Colonic mucosa (tissue), 4 donors: ENCODE data around the gene ENKD1. TPM values are rescaled to one million over a fixed set of nuclear protein-coding genes. Genes with fewer than 3 reads are reported as not detected.

Source experiments
- DNase-seq: peaks from one replicate; pipeline ENCODE4 v3.0.0-alpha.2; 2020
- H3K27ac ChIP-seq: fragments of 200-600 bp; one replicate; pipeline ENCODE4 v1.8.0; 2021
- H3K27me3 ChIP-seq: fragments of 200-600 bp; one replicate; pipeline ENCODE4 v1.8.0; 2021
- H3K36me3 ChIP-seq: fragments of 200-600 bp; one replicate; pipeline ENCODE4 v1.8.0; 2021
- H3K4me1 ChIP-seq: fragments of 200-600 bp; one replicate; pipeline ENCODE4 v1.8.0; 2021; ENCODE audit warnings: mild to moderate bottlenecking
- H3K4me3 ChIP-seq: fragments of 200-600 bp; one replicate; pipeline ENCODE4 v1.8.0; 2021
- H3K9ac ChIP-seq, 2 donors: one replicate each; pipeline ENCODE4 v1.7.0; 2013; ENCODE audit warnings: control low read depth in 2 of 2, low read depth in 2 of 2, low read length in 2 of 2
- H3K9me3 ChIP-seq: fragments of 200-600 bp; one replicate; pipeline ENCODE4 v1.8.0; 2021
- intact Hi-C: fragments of 100-400 bp; cut with DNase I; formaldehyde crosslinking; loops from one replicate; pipeline ENCODE4 v1.14.1; 2022
- total RNA-seq, 2 donors: library from RNA; stranded (reverse); fragmentation: NEBNext Ultra II Directional in 1 of 2; extraction: Animal tissue kit (Norgen Biotek cat#: 25700) in 1 of 2; gene quantifications; one replicate each; pipeline ENCODE4 v1.2.1, GENCODE V29; 2021
- TF ChIP-seq, protein P1 (sequence below): fragments of 200-600 bp; IDR thresholded peaks from one replicate; pipeline ENCODE4 v1.8.0; 2022; ENCODE audit warnings: antibody characterized with exemption, mild to moderate bottlenecking
- donor health status: healthy.
- donor health status: DM: no; HTN: no; CAD: no.
- donor health status: DM: no; HTN: no; CAD: no.

ENKD1 gene
- total RNA-seq, 2 donors from 2014 or later, result 9.1 to 13.0 TPM

DNA sequence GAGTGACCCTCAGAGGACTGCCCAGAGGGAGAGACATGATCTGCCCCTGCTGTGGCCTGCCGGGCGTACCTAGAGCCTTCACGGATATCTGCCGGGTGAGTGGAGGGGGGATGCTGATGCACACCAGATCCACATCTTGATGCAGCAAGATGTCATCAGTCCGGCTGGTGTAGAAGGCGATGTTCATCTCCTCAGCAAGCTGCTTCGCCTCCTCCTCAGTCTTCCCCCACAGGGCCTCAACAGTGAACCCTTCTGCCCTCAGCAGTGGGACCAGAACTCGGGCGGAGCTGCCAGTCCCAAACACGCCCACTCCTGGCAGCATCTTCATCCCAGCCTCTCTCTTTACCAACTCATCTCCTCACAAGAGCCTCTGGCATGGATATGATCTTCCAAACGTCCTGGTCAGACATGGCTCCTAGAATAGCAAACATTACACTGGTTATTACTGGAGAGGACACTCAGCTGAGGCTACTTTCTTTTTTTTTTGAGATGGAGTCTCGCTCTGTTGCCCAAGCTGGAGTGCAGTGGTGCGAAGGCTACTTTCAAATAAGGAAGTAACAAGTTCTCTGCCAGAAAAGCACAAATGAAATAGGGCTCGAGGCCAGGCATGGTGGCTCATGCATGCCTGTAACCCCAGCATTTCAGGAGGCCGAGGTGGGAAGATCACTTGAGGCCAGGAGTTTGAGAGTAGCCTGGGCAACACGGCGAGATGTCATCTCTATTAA, 19.0 kb upstream of the ENKD1 start:
- Histone ChIP-seq H3K36me3 (no peaks in the 10 kb centered on the region), H3K4me3 (no peak overlapping the region), H3K9me3 (no peaks in the 10 kb centered on the region), H3K27me3 (no peaks in the 10 kb centered on the region), H3K9ac (no peak overlapping the region), H3K4me1 (no peaks in the 10 kb centered on the region), H3K27ac (no peak overlapping the region)
- no peak for DNase-seq
- TF ChIP-seq, protein P1, sequence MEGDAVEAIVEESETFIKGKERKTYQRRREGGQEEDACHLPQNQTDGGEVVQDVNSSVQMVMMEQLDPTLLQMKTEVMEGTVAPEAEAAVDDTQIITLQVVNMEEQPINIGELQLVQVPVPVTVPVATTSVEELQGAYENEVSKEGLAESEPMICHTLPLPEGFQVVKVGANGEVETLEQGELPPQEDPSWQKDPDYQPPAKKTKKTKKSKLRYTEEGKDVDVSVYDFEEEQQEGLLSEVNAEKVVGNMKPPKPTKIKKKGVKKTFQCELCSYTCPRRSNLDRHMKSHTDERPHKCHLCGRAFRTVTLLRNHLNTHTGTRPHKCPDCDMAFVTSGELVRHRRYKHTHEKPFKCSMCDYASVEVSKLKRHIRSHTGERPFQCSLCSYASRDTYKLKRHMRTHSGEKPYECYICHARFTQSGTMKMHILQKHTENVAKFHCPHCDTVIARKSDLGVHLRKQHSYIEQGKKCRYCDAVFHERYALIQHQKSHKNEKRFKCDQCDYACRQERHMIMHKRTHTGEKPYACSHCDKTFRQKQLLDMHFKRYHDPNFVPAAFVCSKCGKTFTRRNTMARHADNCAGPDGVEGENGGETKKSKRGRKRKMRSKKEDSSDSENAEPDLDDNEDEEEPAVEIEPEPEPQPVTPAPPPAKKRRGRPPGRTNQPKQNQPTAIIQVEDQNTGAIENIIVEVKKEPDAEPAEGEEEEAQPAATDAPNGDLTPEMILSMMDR, result no peak
- intact Hi-C loops, result loop anchor here (10.0 kb wide), 1 partner anchor 369 kb away; no protein-coding TSS in a partner anchor

DNA sequence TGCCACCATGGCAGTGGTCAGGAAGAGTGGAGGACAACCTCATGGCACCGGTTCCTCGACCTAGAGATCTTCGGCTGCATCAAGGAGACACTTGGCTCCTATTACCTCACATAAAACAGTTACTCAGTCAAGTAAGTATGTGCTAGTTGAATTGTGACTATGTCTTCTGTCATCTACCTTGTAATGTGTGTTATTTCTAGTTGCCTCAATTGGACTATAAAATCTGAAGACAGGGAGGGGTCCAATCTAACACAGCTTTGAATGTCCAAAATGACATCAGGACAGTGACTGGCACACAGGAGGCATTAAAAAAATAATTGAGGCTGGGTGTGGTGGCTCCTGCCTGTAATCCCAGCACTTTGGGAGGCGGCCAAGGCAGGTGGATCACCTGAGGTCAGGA, 17.2 kb upstream of the ENKD1 start:
- intact Hi-C loops, result loop anchor here (10.0 kb wide), 1 partner anchor 371 kb away; no protein-coding TSS in a partner anchor
- H3K4me1 ChIP-seq, result no peaks in the 10 kb centered on the region
- DNase-seq, result no peak
- no peaks in the 10 kb centered on the region for H3K9me3 ChIP-seq
- H3K9ac ChIP-seq, result no peak overlapping the region
- H3K27ac ChIP-seq, result no peak overlapping the region
- H3K4me3 ChIP-seq, result no peak overlapping the region
- no peaks in the 10 kb centered on the region for H3K27me3 ChIP-seq
- no peaks in the 10 kb centered on the region for H3K36me3 ChIP-seq
- TF ChIP-seq, protein P1, result no peak

DNA sequence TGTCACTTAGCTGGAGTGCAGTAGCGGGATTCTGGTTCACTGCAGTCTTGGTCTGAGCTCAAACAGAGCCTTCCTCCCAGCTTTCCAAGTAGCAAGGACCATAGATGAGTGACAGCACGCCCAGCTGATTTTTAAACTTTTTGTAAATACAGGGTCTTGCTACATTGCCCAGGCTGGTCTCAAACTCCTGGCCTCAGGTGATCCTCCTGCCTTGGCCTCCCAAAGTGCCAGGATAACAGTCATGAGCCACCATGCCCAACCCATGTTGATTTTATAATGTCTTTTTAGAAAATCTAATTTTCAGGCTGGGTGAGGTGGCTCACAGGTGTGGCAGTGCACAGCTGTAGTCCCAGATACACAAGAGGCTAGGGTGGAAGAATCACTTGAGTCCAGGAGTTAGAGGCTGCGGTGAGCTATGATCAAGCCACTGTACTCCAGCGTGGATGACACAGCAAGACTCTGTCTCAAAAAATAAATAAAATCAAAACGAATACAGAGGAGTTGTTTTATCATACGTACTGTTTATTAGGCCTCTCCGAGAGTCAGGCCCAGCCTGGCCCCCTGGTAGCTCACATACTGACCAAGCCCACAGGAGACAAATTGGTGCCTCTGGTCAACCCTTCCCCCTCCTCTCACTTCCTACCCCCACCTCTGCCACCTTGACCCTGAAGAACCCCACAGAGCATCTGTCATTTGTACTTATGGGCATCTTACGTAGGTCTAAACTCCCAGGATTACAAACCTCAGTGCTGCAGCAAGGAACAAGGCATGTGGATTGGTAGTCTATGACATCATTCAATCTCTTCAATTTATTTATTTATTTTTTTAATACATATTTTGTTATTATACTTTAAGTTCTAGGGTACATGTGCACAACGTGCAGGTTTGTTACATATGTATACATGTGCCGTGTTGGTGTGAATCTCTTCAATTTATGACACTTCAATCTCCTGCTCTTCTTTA, 13.7 kb upstream of the ENKD1 start:
- Histone ChIP-seq H3K4me3 (no peak overlapping the region), H3K27me3 (no peaks in the 10 kb centered on the region), H3K27ac (no peak overlapping the region), H3K4me1 (no peaks in the 10 kb centered on the region), H3K9ac (no peak overlapping the region), H3K9me3 (no peaks in the 10 kb centered on the region), H3K36me3 (no peaks in the 10 kb centered on the region)
- no peak for DNase-seq
- intact Hi-C loops, result loop anchor here (5.0 to 10.0 kb wide), 3 partner anchors 37 to 375 kb away; partner anchors contain the start of gene GFOD2
- TF ChIP-seq, protein P1, result no peak

DNA sequence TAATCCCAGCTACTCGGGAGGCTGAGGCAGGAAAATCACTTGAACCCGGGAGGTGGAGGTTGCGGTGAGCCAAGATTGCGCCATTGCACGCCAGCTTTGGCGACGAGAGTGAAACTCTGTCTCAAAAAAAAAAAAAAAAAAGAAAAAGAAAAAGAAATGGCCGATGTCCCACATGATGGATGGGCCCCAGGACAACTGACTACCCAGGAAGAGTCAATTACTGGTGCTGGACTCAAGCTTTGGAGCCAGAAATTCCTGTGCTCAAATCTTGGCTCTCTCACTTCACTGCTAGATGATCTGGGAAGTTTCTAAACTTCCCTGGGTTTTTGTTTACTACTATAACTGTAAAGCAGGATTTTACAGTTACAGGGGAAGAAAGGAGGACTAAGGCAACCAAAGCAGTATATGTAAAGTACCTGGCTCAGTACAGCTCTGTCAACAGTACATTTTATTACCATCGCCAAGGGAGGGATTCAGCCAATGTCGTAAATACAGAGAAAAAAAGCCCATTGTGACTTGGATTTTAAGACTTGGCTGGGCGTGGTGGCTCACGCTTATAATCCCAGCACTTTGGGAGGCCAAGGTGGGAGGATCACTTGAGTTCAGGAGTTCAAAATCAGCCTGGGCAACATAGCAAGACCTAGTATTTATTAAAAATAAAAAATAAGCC, 11.9 kb upstream of the ENKD1 start:
- TF ChIP-seq, protein P1, result no peak
- H3K4me3 ChIP-seq, result no peak overlapping the region
- no peaks in the 10 kb centered on the region for H3K36me3 ChIP-seq
- no peaks in the 10 kb centered on the region for H3K9me3 ChIP-seq
- peak; percentile 64 for DNase-seq
- peaks cover 9% of the 10 kb centered on the region for H3K4me1 ChIP-seq
- intact Hi-C loops, result loop anchor here (5.0 kb wide), 2 partner anchors 39 to 249 kb away; partner anchors contain the start of gene GFOD2
- no peak overlapping the region for H3K9ac ChIP-seq
- peak overlapping the region; percentile 66 for H3K27ac ChIP-seq
- no peaks in the 10 kb centered on the region for H3K27me3 ChIP-seq

DNA sequence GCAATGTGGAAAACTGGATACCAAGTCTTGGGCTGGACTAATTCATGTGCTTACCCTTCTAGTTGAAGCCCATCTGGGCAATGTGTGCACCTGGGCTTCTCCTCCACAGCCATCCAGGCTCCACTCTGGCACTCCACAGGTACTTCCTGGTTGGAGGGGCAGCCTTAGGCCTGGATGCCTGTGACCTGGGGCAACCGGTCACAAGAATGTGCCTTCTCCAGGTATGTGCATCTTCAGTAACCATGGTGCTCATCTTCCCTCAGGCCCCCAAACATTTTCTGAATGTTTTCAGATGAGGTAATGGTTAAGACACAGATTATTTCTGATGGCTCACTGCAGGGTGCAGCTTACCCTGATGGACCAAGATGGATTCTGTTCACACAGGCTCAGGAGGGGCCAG, 11.2 kb upstream of the ENKD1 start:
- peak overlapping the region in 1 of 2 donors; percentile 3 for H3K9ac ChIP-seq
- no peaks in the 10 kb centered on the region for H3K36me3 ChIP-seq
- H3K27ac ChIP-seq, result peak overlapping the region; percentile 66
- H3K9me3 ChIP-seq, result no peaks in the 10 kb centered on the region
- TF ChIP-seq, protein P1, result no peak
- DNase-seq, result no peak
- intact Hi-C loops, result loop anchor here (5.0 kb wide), 2 partner anchors 40 to 250 kb away; partner anchors contain the start of gene GFOD2
- H3K4me1 ChIP-seq, result peaks cover 17% of the 10 kb centered on the region
- H3K27me3 ChIP-seq, result no peaks in the 10 kb centered on the region
- no peak overlapping the region for H3K4me3 ChIP-seq
